OCI-LY3 (cell line): Measurements from ENCODE around the gene MAPKAPK2.

Source experiments
- H2AFZ ChIP-seq: fragments of 200-600, 300-600 bp; shearing (Covaris generic); 2 replicates; pipeline ENCODE4 v1.6.0; 2014; ENCODE audit warnings: antibody characterized with exemption, low read depth, low read length
- H3K27ac ChIP-seq: fragments of 200-600, 300-600 bp; sonication (generic); 2 replicates; pipeline ENCODE4 v1.5.1; 2014; ENCODE audit warnings: mild to moderate bottlenecking, low read length, moderate library complexity, mixed read lengths
- H3K27me3 ChIP-seq: fragments of 200-600, 300-600 bp; sonication (generic); 2 replicates; pipeline ENCODE4 v1.6.1; 2014; ENCODE audit warnings: low read depth, low read length, mixed read lengths
- H3K36me3 ChIP-seq: fragments of 200-600, 300-600 bp; sonication (generic); replicated peaks from 2 replicates; pipeline ENCODE3; 2014; ENCODE audit warnings: low read depth, low read length, mixed read lengths
- H3K4me1 ChIP-seq: fragments of 300-600, 200-600 bp; sonication (generic); 2 replicates; pipeline ENCODE4 v1.6.1; 2014; ENCODE audit warnings: low read length, mixed read lengths
- H3K4me2 ChIP-seq: fragments of 200-600, 300-600 bp; sonication (generic); 2 replicates; pipeline ENCODE4 v1.6.1; 2014; ENCODE audit warnings: low read length, mixed read lengths
- H3K4me3 ChIP-seq: fragments of 300-600, 200-600 bp; sonication (generic); 2 replicates; pipeline ENCODE4 v1.5.1; 2014; ENCODE audit warnings: antibody characterized with exemption, mild to moderate bottlenecking, low read length, moderate library complexity
- H3K79me2 ChIP-seq: fragments of 300-600, 200-600 bp; shearing (Covaris generic); 2 replicates; pipeline ENCODE4 v1.6.1; 2014; ENCODE audit warnings: mild to moderate bottlenecking, low read length, mixed read lengths
- H3K9ac ChIP-seq: fragments of 300-600, 200-600 bp; shearing (Covaris generic); 2 replicates; pipeline ENCODE4 v1.6.0; 2014; ENCODE audit warnings: mild to moderate bottlenecking, low read length, moderate library complexity
- H3K9me3 ChIP-seq: fragments of 200-600, 300-600 bp; shearing (Covaris generic); 2 replicates; pipeline ENCODE4 v1.6.1; 2014; ENCODE audit warnings: low read length, mixed read lengths; ENCODE audit not compliant: insufficient read depth
- H4K20me1 ChIP-seq: fragments of 200-600, 300-600 bp; sonication (generic); 2 replicates; pipeline ENCODE4 v1.6.1; 2016; ENCODE audit warnings: low read length, mixed read lengths; ENCODE audit not compliant: insufficient read depth
- CTCF ChIP-seq: fragments of 200-600, 300-600 bp; sonication (generic); IDR thresholded peaks from 2 replicates; pipeline ENCODE4 v1.5.1; 2014; ENCODE audit warnings: antibody characterized with exemption, low read length, low read depth
- EZH2phosphoT487 ChIP-seq: fragments of 200-600 bp; shearing (Covaris generic); IDR thresholded peaks from 2 replicates; pipeline ENCODE4 v1.6.1; 2018; ENCODE audit warnings: antibody characterized with exemption, mixed run types, low read depth

The MAPKAPK2 gene

GRCh38 chr1:206663832-206664652 is 20.7 kb upstream of the MAPKAPK2 start:
- TF ChIP-seq EZH2phosphoT487 (no peak), CTCF (peak; percentile 96)
- Histone ChIP-seq H3K36me3 (no peaks in the 10 kb centered on the region), H3K9me3 (no peaks in the 10 kb centered on the region), H4K20me1 (no peaks in the 10 kb centered on the region), H3K4me2 (peak overlapping the region; percentile 92), H3K4me1 (peaks cover 35% of the 10 kb centered on the region), H3K27me3 (peaks cover 54% of the 10 kb centered on the region), H3K4me3 (peak overlapping the region; percentile 70), H3K27ac (no peak overlapping the region), H2AFZ (peak overlapping the region; percentile 36), H3K9ac (peak overlapping the region; percentile 38), H3K79me2 (no peaks in the 10 kb centered on the region)

GRCh38 chr1:206664740-206665139 is 20.0 kb upstream of the MAPKAPK2 start:
- Histone ChIP-seq H2AFZ (no peak overlapping the region), H3K4me3 (peak overlapping the region; percentile 70; the same call in 1 of the 2 replicates), H4K20me1 (no peaks in the 10 kb centered on the region), H3K36me3 (no peaks in the 10 kb centered on the region), H3K9ac (no peak overlapping the region), H3K27ac (no peak overlapping the region), H3K4me2 (peak overlapping the region; percentile 92), H3K79me2 (no peaks in the 10 kb centered on the region), H3K4me1 (peaks cover 35% of the 10 kb centered on the region), H3K9me3 (no peaks in the 10 kb centered on the region), H3K27me3 (peaks cover 54% of the 10 kb centered on the region)
- TF ChIP-seq CTCF (no peak), EZH2phosphoT487 (no peak)

- Histone ChIP-seq H3K27ac (no peak overlapping the region), H3K4me1 (peaks cover 35% of the 10 kb centered on the region), H3K27me3 (peaks cover 61% of the 10 kb centered on the region), H2AFZ (no peak overlapping the region), H3K36me3 (no peaks in the 10 kb centered on the region), H4K20me1 (no peaks in the 10 kb centered on the region), H3K4me3 (no peak overlapping the region), H3K9ac (no peak overlapping the region), H3K9me3 (no peaks in the 10 kb centered on the region), H3K79me2 (no peaks in the 10 kb centered on the region), H3K4me2 (no peak overlapping the region)
- no peak for TF ChIP-seq CTCF
- no peak for TF ChIP-seq EZH2phosphoT487
Observed at GRCh38 chr1:206666031-206666561, 18.6 kb upstream of the MAPKAPK2 start.

- Histone ChIP-seq H3K9ac (no peak overlapping the region), H3K4me1 (peaks cover 37% of the 10 kb centered on the region), H4K20me1 (no peaks in the 10 kb centered on the region), H2AFZ (no peak overlapping the region), H3K9me3 (no peaks in the 10 kb centered on the region), H3K36me3 (no peaks in the 10 kb centered on the region), H3K79me2 (no peaks in the 10 kb centered on the region), H3K27me3 (peaks cover 67% of the 10 kb centered on the region), H3K4me3 (no peak overlapping the region), H3K4me2 (no peak overlapping the region), H3K27ac (no peak overlapping the region)
- no peak for TF ChIP-seq CTCF
- TF ChIP-seq EZH2phosphoT487: no peak
Observed at GRCh38 chr1:206666954-206667665, 17.6 kb upstream of the MAPKAPK2 start.
